Neural cell (in vitro differentiated cells): ENCODE measurements around the gene CTXN2.

Source experiments
- EP300 ChIP-seq: fragments of 450-650 bp; conservative IDR thresholded peaks from 2 replicates; pipeline ENCODE4 v1.6.1; 2014; ENCODE audit warnings: antibody characterized with exemption, mild to moderate bottlenecking, moderate library complexity; ENCODE audit not compliant: poor library complexity, severe bottlenecking
- EZH2 ChIP-seq: fragments of 200-600, 300-800 bp; shearing (Covaris generic), sonication (generic); IDR thresholded peaks from 2 replicates; pipeline ENCODE4 v1.6.1; 2014; ENCODE audit warnings: antibody characterized with exemption, low read length, borderline replicate concordance, mild to moderate bottlenecking; ENCODE audit not compliant: insufficient read depth, poor library complexity, severe bottlenecking
- POLR2AphosphoS5 ChIP-seq: IDR thresholded peaks from 2 replicates; pipeline ENCODE4 v1.6.1; 2012
- RAD21 ChIP-seq: fragments of 450-650 bp; conservative IDR thresholded peaks from 2 replicates; pipeline ENCODE4 v1.6.1; 2014; ENCODE audit warnings: antibody characterized with exemption, mild to moderate bottlenecking, moderate library complexity
- TF ChIP-seq, protein P1 (sequence below): fragments of 450-650 bp; IDR thresholded peaks from 2 replicates; pipeline ENCODE4 v1.5.1; 2014; ENCODE audit warnings: antibody characterized with exemption, mild to moderate bottlenecking, moderate library complexity; ENCODE audit not compliant: poor library complexity, severe bottlenecking
- TF ChIP-seq, protein P2 (sequence below): IDR thresholded peaks from 2 replicates; pipeline ENCODE4 v1.6.1; 2012; ENCODE audit warnings: borderline replicate concordance

DNA sequence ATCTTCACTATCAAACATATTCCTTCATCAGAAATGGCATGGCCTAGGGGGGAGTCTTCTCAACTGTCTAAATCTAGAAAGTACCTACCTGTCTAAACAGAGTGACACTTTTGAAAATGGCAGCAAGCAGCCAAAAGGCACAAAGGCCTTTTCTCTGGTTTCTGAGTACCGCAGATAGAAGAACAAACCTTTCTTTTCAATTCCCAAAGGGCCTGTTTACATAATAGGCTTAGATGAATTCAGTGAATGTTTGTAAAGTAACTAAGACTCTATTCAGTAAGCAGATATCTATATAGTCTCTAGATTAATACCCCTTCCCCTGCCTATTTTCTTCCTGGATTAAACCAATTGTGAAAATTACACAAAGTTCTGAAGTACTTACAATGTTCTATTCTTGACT is 20.5 kb upstream of the CTXN2 start:
- TF ChIP-seq, protein P1, sequence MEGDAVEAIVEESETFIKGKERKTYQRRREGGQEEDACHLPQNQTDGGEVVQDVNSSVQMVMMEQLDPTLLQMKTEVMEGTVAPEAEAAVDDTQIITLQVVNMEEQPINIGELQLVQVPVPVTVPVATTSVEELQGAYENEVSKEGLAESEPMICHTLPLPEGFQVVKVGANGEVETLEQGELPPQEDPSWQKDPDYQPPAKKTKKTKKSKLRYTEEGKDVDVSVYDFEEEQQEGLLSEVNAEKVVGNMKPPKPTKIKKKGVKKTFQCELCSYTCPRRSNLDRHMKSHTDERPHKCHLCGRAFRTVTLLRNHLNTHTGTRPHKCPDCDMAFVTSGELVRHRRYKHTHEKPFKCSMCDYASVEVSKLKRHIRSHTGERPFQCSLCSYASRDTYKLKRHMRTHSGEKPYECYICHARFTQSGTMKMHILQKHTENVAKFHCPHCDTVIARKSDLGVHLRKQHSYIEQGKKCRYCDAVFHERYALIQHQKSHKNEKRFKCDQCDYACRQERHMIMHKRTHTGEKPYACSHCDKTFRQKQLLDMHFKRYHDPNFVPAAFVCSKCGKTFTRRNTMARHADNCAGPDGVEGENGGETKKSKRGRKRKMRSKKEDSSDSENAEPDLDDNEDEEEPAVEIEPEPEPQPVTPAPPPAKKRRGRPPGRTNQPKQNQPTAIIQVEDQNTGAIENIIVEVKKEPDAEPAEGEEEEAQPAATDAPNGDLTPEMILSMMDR, result no peak
- TF ChIP-seq POLR2AphosphoS5 (no peak), EP300 (no peak), RAD21 (no peak), EZH2 (no peak)
- TF ChIP-seq, protein P2, sequence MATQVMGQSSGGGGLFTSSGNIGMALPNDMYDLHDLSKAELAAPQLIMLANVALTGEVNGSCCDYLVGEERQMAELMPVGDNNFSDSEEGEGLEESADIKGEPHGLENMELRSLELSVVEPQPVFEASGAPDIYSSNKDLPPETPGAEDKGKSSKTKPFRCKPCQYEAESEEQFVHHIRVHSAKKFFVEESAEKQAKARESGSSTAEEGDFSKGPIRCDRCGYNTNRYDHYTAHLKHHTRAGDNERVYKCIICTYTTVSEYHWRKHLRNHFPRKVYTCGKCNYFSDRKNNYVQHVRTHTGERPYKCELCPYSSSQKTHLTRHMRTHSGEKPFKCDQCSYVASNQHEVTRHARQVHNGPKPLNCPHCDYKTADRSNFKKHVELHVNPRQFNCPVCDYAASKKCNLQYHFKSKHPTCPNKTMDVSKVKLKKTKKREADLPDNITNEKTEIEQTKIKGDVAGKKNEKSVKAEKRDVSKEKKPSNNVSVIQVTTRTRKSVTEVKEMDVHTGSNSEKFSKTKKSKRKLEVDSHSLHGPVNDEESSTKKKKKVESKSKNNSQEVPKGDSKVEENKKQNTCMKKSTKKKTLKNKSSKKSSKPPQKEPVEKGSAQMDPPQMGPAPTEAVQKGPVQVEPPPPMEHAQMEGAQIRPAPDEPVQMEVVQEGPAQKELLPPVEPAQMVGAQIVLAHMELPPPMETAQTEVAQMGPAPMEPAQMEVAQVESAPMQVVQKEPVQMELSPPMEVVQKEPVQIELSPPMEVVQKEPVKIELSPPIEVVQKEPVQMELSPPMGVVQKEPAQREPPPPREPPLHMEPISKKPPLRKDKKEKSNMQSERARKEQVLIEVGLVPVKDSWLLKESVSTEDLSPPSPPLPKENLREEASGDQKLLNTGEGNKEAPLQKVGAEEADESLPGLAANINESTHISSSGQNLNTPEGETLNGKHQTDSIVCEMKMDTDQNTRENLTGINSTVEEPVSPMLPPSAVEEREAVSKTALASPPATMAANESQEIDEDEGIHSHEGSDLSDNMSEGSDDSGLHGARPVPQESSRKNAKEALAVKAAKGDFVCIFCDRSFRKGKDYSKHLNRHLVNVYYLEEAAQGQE, result no peak
